ENCODE measurements around the gene CEP250.

GRCh38 chr20:35490736-35491181, 35.4 kb downstream of the CEP250 start:
- TF ChIP-seq EZH2 (IDR thresholded peaks at IDR 0.05; ENCODE audit: borderline replicate concordance, low read depth, low read length, poor library complexity, severe bottlenecking) = no peak
- no peak for TF ChIP-seq CTCF (conservative IDR thresholded peaks at IDR 0.05; ENCODE audit: low read depth, low read length)

Measured in A673 (cell line).